ENCODE data around the gene DOCK1.

DOCK1 gene

GRCh38 chr10:127485153-127485857, 580.1 kb downstream of the DOCK1 start:
- no peak for DNase-seq

GRCh38 chr10:127486355-127486754, 581.1 kb downstream of the DOCK1 start:
- no peak for DNase-seq

- DNase-seq, result peak in 2 of 4 experiments; percentile 9 to 13
Measured at GRCh38 chr10:127492607-127493250, 587.5 kb downstream of the DOCK1 start.

- DNase-seq, result no peak
Measured at GRCh38 chr10:127496035-127496434, 590.8 kb downstream of the DOCK1 start.

- DNase-seq, result no peak
Measured at GRCh38 chr10:127497685-127498084, 592.5 kb downstream of the DOCK1 start.

- DNase-seq, result no peak
Measured at GRCh38 chr10:127498087-127498486, 592.9 kb downstream of the DOCK1 start.

- DNase-seq, result no peak
Measured at GRCh38 chr10:127500127-127500526, 594.9 kb downstream of the DOCK1 start.
